Omental fat pad (tissue), 4 donors: ENCODE results near the gene TNPO3. TPM values are rescaled to one million over a fixed set of nuclear protein-coding genes. Genes with fewer than 3 reads are reported as not detected.

ENCODE experiments used
- ATAC-seq: fragments of 150-250 bp; one replicate; pipeline ENCODE4 v1.9.1; 2016; ENCODE audit warnings: mild to moderate bottlenecking, moderate library complexity; ENCODE audit not compliant: low FRiP score
- DNase-seq: peaks from one replicate; pipeline ENCODE4 v3.0.0-alpha.2; 2019; ENCODE audit warnings: low spot score
- total RNA-seq, 4 donors: library from RNA; depleted of rRNA; stranded (reverse); fragments of >200 nt; gene quantifications; one replicate each; pipeline ENCODE4 v1.1.0, GENCODE V29; 2016
- TF ChIP-seq, protein P1 (sequence below), 3 donors: fragments of 450-650 bp; IDR thresholded peaks; one replicate each; pipeline ENCODE4 v1.5.1; 2016 to 2017; ENCODE audit warnings: antibody characterized with exemption in 3 of 3, mild to moderate bottlenecking in 3 of 3, moderate library complexity in 2 of 3

TNPO3 gene
- total RNA-seq, 4 donors from 2014 or later: 34.1 to 45.9 (median 41.1) TPM

- ATAC-seq: no peak
- TF ChIP-seq, protein P1, sequence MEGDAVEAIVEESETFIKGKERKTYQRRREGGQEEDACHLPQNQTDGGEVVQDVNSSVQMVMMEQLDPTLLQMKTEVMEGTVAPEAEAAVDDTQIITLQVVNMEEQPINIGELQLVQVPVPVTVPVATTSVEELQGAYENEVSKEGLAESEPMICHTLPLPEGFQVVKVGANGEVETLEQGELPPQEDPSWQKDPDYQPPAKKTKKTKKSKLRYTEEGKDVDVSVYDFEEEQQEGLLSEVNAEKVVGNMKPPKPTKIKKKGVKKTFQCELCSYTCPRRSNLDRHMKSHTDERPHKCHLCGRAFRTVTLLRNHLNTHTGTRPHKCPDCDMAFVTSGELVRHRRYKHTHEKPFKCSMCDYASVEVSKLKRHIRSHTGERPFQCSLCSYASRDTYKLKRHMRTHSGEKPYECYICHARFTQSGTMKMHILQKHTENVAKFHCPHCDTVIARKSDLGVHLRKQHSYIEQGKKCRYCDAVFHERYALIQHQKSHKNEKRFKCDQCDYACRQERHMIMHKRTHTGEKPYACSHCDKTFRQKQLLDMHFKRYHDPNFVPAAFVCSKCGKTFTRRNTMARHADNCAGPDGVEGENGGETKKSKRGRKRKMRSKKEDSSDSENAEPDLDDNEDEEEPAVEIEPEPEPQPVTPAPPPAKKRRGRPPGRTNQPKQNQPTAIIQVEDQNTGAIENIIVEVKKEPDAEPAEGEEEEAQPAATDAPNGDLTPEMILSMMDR (IDR thresholded peaks at IDR 0.05): no peak
- DNase-seq: no peak
These were observed 92.0 kb downstream of the TNPO3 start for GRCh38 chr7:128962899-128963298.

DNA sequence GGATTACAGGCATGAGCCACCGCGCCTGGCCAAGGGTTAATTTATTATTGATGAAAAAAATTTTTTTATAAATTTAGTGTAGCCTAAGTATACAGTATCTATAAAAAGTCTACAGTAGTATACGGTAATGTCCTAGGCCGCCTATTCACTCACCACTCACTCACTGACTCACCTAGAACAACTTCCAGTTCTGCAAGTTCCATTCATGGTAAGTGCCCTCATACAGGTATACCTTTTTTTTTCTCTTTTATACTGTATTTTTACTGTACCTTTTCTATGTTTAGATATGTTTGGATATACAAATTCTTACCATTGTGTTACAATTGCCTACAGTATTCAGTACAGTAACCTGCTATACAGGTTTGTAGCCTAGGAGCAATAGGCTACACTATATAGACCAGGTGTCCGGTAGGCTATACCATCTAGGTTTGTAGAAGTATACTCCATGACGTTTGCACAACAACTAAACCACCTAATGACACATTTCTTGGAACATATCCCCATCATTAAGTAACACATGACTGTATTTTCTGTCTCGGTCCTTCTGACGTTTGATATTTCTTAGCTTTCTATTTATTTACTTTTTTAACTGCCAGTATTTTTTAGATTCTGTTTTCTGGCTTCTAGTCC is 93.8 kb downstream of the TNPO3 start:
- no peak for DNase-seq
- ATAC-seq: no peak
- TF ChIP-seq, protein P1 (IDR thresholded peaks at IDR 0.05): no peak

DNA sequence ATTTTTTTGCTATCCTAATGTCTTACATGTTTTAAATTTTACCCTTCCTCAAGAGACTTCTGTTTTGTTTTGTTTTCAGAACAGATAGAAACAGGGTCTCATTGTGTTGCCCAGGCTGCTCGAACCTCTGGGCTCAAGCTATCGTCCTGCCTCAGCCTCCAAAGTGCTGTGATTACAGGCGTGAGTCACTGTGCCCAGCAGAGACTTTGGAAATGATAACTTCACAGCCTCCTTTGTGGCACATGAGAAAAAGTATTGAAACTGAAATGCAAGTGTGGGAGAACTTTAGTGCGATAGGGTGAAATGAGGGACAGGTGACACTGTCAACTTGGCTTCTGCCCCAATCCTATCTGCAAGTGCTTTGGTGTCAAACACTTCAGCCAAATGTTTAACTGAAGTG is 95.6 kb downstream of the TNPO3 start:
- ATAC-seq (no peak), DNase-seq (no peak)
- TF ChIP-seq, protein P1 (IDR thresholded peaks at IDR 0.05): no peak

GRCh38 chr7:128955981-128956380 is 98.9 kb downstream of the TNPO3 start:
- TF ChIP-seq, protein P1 (IDR thresholded peaks at IDR 0.05): no peak
- DNase-seq (no peak), ATAC-seq (no peak)

DNA sequence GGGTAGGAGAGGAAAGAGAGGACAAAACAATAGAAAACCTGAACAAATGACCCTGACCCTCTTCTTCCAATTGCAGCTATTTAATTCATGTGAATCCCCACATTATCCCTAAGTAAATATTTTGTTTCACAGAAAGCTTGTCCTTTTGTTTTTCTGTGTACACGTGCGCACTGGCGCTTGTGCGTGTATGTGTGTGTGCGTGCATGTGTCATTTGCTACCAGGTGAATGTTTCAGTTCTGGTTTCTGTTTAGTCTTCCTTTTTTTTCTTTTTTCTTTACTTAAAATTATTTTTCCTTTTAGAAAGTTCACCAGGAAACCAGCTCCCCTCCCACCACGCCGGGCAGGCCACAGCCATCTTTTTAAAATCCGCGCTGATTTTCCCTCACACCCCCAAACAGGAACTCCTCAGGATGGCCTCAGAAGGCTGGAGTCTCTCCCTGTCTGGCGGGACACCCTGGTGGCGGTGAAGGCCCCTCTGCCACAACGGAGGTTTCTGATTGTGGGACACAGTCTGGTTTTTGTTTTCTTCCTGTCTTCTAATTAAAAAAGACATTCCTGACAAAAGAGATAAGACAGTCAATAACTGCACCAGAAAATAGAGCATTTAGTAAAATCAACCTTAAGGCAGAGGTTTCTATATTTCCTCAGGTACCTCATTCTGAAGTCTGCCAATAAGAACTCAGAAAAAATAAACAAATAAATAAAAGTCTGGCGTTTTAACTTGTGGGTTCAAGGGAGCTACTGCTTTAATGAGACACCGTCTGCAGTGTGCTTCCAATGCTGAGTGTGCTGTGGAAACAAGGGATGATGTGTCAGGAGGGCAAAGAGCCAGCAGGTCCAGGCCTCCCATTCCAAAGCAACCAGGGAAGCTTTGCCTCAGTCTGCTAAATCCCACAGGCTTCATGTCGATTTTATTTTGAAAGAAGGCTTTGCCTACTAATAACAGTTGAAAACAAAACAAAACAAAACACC is 99.8 kb downstream of the TNPO3 start:
- no peak for DNase-seq
- TF ChIP-seq, protein P1 (IDR thresholded peaks at IDR 0.05): no peak
- ATAC-seq: no peak

DNA sequence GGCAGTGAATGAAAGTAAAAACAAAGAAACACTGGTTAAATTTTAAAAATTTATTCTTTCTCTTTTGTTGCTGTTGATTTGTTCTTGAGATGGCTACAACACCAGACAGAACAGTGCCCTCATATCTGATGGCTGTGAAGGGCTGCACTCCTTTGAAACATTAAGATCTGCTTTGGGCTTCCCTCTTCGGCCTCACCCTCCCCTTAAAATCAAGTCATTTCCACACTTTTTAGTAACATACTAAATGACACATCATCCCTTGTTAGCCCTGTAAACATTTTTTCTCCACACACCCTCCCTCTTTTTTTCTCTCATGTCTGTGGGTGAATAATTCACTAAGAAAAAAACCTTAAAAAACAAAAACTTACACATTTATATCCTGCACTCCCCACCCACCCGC is 100.8 kb downstream of the TNPO3 start:
- ATAC-seq: no peak
- DNase-seq: no peak
- TF ChIP-seq, protein P1 (IDR thresholded peaks at IDR 0.05): no peak
